ENCODE measurements around the gene MT3. TPM values are rescaled to one million over a fixed set of nuclear protein-coding genes. Genes with fewer than 3 reads are reported as not detected.
"Not testable (repeated sequence)": the region's sequence is repeated elsewhere in the genome, so short reads cannot be mapped to it uniquely, and the experiment has no call there.

MT3 gene
- total RNA-seq, 1 experiment from 2014 or later = not detected

- no peaks in the 10 kb centered on the region for H3K27me3 Mint-ChIP-seq (ENCODE audit: insufficient read depth, unreplicated experiment)
- peaks cover 20% of the 10 kb centered on the region for H3K4me1 Mint-ChIP-seq (ENCODE audit: insufficient read depth, unreplicated experiment)
- DNase-seq (ENCODE audit: unreplicated experiment) = no peak
- H3K36me3 Mint-ChIP-seq (ENCODE audit: insufficient read depth, unreplicated experiment) = no peaks in the 10 kb centered on the region
- no peak overlapping the region for H3K4me3 Mint-ChIP-seq (ENCODE audit: unreplicated experiment)
- H3K9me3 Mint-ChIP-seq (ENCODE audit: unreplicated experiment) = no peaks in the 10 kb centered on the region
- CTCF ChIA-PET = interaction anchor here (0.7 to 1.0 kb wide), 2 partner anchors 41 to 78 kb away, joined by 3 read pairs; no protein-coding TSS in a partner anchor
- intact Hi-C loops (cut with micrococcal nuclease) = no loop called here
- TF ChIP-seq, protein P1, sequence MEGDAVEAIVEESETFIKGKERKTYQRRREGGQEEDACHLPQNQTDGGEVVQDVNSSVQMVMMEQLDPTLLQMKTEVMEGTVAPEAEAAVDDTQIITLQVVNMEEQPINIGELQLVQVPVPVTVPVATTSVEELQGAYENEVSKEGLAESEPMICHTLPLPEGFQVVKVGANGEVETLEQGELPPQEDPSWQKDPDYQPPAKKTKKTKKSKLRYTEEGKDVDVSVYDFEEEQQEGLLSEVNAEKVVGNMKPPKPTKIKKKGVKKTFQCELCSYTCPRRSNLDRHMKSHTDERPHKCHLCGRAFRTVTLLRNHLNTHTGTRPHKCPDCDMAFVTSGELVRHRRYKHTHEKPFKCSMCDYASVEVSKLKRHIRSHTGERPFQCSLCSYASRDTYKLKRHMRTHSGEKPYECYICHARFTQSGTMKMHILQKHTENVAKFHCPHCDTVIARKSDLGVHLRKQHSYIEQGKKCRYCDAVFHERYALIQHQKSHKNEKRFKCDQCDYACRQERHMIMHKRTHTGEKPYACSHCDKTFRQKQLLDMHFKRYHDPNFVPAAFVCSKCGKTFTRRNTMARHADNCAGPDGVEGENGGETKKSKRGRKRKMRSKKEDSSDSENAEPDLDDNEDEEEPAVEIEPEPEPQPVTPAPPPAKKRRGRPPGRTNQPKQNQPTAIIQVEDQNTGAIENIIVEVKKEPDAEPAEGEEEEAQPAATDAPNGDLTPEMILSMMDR (IDR thresholded peaks at IDR 0.05; ENCODE audit: unreplicated experiment) = no peak
- no TSS peak for BruUV-seq (replicated peaks)
- H3K27ac Mint-ChIP-seq (ENCODE audit: low read depth, unreplicated experiment) = no peak overlapping the region
- POLR2A ChIA-PET = interaction anchor here (1.1 to 15.3 kb wide), 4 partner anchors 9 to 64 kb away, joined by 3 to 1404 read pairs (median 400); partner anchors contain the start of genes MT1X and MT2A
Measured at GRCh38 chr16:56618138-56618537, 28.8 kb downstream of the MT3 start.

GRCh38 chr16:56620339-56620897, 31.1 kb downstream of the MT3 start:
- Mint-ChIP-seq H3K9me3 (ENCODE audit: unreplicated experiment) (no peaks in the 10 kb centered on the region), H3K27ac (ENCODE audit: low read depth, unreplicated experiment) (no peak overlapping the region), H3K27me3 (ENCODE audit: insufficient read depth, unreplicated experiment) (no peaks in the 10 kb centered on the region), H3K36me3 (ENCODE audit: insufficient read depth, unreplicated experiment) (peaks cover 7% of the 10 kb centered on the region), H3K4me1 (ENCODE audit: insufficient read depth, unreplicated experiment) (peaks cover 8% of the 10 kb centered on the region), H3K4me3 (ENCODE audit: unreplicated experiment) (no peak overlapping the region)
- ChIA-PET POLR2A (interaction anchor here (9.1 to 15.3 kb wide), 2 partner anchors 11 to 62 kb away, joined by 444 to 1404 read pairs; partner anchors contain the start of genes MT1X and MT2A), CTCF (no interaction called here)
- no peak for DNase-seq (ENCODE audit: unreplicated experiment)
- intact Hi-C loops (cut with micrococcal nuclease) = no loop called here
- TF ChIP-seq, protein P1 (IDR thresholded peaks at IDR 0.05; ENCODE audit: unreplicated experiment) = no peak
- BruUV-seq (replicated peaks) = no TSS peak

DNA sequence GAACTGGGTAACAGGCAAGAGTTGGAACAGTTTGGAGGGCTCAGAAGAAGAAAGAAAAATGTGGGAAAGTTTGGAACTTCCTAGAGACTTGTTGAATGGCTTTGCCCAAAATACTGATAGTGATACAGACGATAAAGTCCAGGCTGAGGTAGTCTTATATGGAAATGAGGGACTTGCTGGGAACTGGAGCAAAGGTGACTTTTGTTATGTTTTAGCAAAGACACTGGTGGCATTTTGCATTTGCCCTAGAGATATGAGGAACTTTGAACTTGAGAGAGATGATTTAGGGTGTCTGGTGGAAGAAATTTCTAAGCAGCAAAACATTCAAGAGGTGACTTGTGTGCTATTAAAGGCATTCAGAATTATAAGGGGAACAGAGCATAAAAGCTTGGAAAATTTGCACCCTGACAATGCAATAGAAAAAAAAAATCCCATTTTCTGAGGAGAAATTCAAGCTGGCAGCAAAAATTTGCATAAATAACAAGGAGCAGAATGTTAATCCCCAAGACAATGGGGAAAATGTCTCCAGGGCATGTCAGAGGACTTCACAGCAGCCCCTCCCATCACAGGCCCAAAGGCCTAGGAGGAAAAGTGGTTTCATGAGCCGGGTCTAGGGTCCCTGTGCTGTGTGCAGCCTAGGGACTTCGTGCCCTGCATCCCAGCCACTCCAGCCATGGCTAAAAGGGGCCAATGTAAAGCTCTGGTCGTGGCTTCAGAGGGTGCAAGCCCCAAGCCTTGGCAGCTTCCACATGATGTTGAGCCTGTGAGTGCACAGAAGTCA, 32.5 kb downstream of the MT3 start:
- DNase-seq (ENCODE audit: unreplicated experiment); intact Hi-C loops (cut with micrococcal nuclease); H3K27me3 Mint-ChIP-seq (ENCODE audit: insufficient read depth, unreplicated experiment); BruUV-seq (replicated peaks); H3K27ac Mint-ChIP-seq (ENCODE audit: low read depth, unreplicated experiment); H3K4me1 Mint-ChIP-seq (ENCODE audit: insufficient read depth, unreplicated experiment); H3K4me3 Mint-ChIP-seq (ENCODE audit: unreplicated experiment); H3K9me3 Mint-ChIP-seq (ENCODE audit: unreplicated experiment): not testable (repeated sequence)
- ChIA-PET POLR2A (interaction anchor here (9.1 to 15.3 kb wide), 2 partner anchors 12 to 61 kb away, joined by 444 to 1404 read pairs; partner anchors contain the start of genes MT1X and MT2A), CTCF (interaction anchor here (0.7 to 0.9 kb wide), 2 partner anchors 10 to 21 kb away, joined by 3 read pairs; no protein-coding TSS in a partner anchor)
- H3K36me3 Mint-ChIP-seq (ENCODE audit: insufficient read depth, unreplicated experiment) = peaks cover 19% of the 10 kb centered on the region

DNA sequence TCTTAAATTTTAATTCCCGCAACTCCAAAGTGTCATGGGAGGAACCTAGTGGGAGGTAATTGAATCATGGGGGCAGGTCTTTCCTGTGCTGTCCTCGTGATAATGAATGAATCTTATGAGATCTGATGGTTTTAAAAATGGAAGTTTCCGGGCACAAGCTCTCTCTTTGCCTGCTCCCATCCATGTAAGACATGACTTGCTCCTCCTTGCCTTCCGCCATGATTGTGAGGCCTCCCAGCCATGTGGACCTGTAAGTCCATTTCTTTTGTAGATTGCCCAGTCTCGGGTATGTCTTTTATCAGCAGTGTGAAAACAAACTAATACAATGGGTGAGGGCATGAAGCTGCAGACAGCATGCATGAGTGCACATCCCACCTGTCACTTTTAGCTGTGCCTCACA, 33.9 kb downstream of the MT3 start:
- BruUV-seq (replicated peaks); intact Hi-C loops (cut with micrococcal nuclease): not testable (repeated sequence)
- CTCF ChIA-PET = interaction anchor here (0.9 to 1.4 kb wide), 4 partner anchors 8 to 79 kb away, joined by 3 to 6 read pairs (median 5); partner anchors contain the start of gene MT1X

More for the DNA sequence above, 33.9 kb downstream of the MT3 start:
- not testable (repeated sequence) for H3K27me3 Mint-ChIP-seq (ENCODE audit: insufficient read depth, unreplicated experiment); DNase-seq (ENCODE audit: unreplicated experiment); H3K27ac Mint-ChIP-seq (ENCODE audit: low read depth, unreplicated experiment); H3K9me3 Mint-ChIP-seq (ENCODE audit: unreplicated experiment); H3K4me1 Mint-ChIP-seq (ENCODE audit: insufficient read depth, unreplicated experiment); H3K4me3 Mint-ChIP-seq (ENCODE audit: unreplicated experiment)
- POLR2A ChIA-PET = interaction anchor here (0.7 to 15.3 kb wide), 5 partner anchors 14 to 79 kb away, joined by 4 to 1404 read pairs (median 60); partner anchors contain the start of genes MT1F, MT1X and MT2A
- H3K36me3 Mint-ChIP-seq (ENCODE audit: insufficient read depth, unreplicated experiment) = peaks cover 30% of the 10 kb centered on the region
